Measurements from ENCODE around the gene CKAP4.

GRCh38 chr12:106193394-106194215 lies 54.2 kb downstream of the CKAP4 start:
- TF ChIP-seq CTCF (conservative IDR thresholded peaks at IDR 0.05; ENCODE audit: low read depth in 2 of 2) (no peak), POLR2AphosphoS5 (IDR thresholded peaks at IDR 0.05; ENCODE audit: low read depth) (no peak), EZH2 (IDR thresholded peaks at IDR 0.05; ENCODE audit: low read depth, unreplicated experiment) (no peak), EZH2phosphoT487 (IDR thresholded peaks at IDR 0.05; ENCODE audit: unreplicated experiment) (no peak), ZNF114 (CRISPR knock-in tag; IDR thresholded peaks at IDR 0.05) (no peak), ZNF331 (CRISPR knock-in tag; IDR thresholded peaks at IDR 0.05; ENCODE audit: low read depth) (no peak), REST (IDR thresholded peaks at IDR 0.05; ENCODE audit: unreplicated experiment) (no peak), ETS1 (IDR thresholded peaks at IDR 0.05) (no peak), CREB1 (CRISPR knock-in tag; IDR thresholded peaks at IDR 0.05; ENCODE audit: low read depth) (no peak), NANOG (IDR thresholded peaks at IDR 0.05; ENCODE audit: borderline replicate concordance) (no peak), JUNB (IDR thresholded peaks at IDR 0.05; ENCODE audit: unreplicated experiment) (no peak), STAT1 (IDR thresholded peaks at IDR 0.05; ENCODE audit: unreplicated experiment) (no peak), ZNF462 (CRISPR knock-in tag; IDR thresholded peaks at IDR 0.05) (no peak)
